ENCODE data around the gene ZFP91. TPM values are rescaled to one million over a fixed set of nuclear protein-coding genes. Genes with fewer than 3 reads are reported as not detected.

ZFP91 gene
- total RNA-seq, 3 donors from 2014 or later (not counting 1 experiment from before 2014, with no cell fraction given): 54.8 to 61.8 (median 57.8) TPM

DNA sequence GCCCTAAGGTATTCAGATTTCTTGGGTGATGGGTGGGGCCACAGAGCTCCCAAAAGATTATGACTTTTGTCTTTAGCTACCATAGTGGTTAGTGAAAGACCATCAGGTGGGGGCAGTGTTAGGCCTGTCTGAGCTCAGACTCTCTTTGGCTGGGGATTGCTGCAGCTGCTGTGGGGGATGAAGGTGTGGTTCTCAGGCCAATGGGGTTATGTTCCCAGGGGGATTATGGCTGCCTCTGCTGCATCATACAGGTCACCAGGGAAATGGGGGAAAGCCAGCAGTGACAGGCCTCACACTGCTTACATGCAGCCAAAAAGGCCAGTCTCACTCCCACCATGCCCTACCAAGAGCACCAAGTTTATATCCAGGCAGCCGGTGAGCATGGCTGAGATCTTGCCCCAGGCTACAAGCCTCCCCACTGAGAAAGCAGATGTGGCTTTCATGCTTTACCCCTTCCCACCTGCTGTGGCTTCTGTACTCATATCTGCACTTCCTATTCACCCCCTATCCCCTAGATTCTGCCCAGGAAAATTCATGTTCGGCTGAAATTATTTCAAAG is 68.4 kb downstream of the ZFP91 start:
- no peaks in the 10 kb centered on the region for H3K4me1 Mint-ChIP-seq
- H3K27me3 ChIP-seq (ENCODE audit: control insufficient read depth, insufficient read depth, low read length): no peaks in the 10 kb centered on the region
- H3K36me3 Mint-ChIP-seq: no peaks in the 10 kb centered on the region
- no peak overlapping the region for H3K4me3 Mint-ChIP-seq
- WGBS (ENCODE audit: insufficient coverage): 58% methylated on average over 2 of the region's 2 CpGs
- H3K4me3 ChIP-seq (ENCODE audit: low read length): no peak overlapping the region
- no peaks in the 10 kb centered on the region for H3K36me3 ChIP-seq (ENCODE audit: control insufficient read depth, insufficient read depth, low read length)
- H3K9me3 Mint-ChIP-seq: no peaks in the 10 kb centered on the region
- TF ChIP-seq, protein P1, sequence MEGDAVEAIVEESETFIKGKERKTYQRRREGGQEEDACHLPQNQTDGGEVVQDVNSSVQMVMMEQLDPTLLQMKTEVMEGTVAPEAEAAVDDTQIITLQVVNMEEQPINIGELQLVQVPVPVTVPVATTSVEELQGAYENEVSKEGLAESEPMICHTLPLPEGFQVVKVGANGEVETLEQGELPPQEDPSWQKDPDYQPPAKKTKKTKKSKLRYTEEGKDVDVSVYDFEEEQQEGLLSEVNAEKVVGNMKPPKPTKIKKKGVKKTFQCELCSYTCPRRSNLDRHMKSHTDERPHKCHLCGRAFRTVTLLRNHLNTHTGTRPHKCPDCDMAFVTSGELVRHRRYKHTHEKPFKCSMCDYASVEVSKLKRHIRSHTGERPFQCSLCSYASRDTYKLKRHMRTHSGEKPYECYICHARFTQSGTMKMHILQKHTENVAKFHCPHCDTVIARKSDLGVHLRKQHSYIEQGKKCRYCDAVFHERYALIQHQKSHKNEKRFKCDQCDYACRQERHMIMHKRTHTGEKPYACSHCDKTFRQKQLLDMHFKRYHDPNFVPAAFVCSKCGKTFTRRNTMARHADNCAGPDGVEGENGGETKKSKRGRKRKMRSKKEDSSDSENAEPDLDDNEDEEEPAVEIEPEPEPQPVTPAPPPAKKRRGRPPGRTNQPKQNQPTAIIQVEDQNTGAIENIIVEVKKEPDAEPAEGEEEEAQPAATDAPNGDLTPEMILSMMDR (IDR thresholded peaks at IDR 0.05): no peak
- peaks cover 8% of the 10 kb centered on the region for H3K9me3 ChIP-seq (ENCODE audit: control insufficient read depth, insufficient read depth, low read length)
- H3K27ac ChIP-seq (ENCODE audit: low read length): no peak overlapping the region
- H3K4me1 ChIP-seq (ENCODE audit: control insufficient read depth, insufficient read depth, low read length): no peaks in the 10 kb centered on the region
- H3K27me3 Mint-ChIP-seq (ENCODE audit: low read depth in 2 of 2): peaks cover 0 to 6% of the 10 kb centered on the region in 2 donors
- DNase-seq: no peak
- H3K27ac Mint-ChIP-seq: no peak overlapping the region
- intact Hi-C loops (cut with micrococcal nuclease): no loop called here
- no peak for ATAC-seq

DNA sequence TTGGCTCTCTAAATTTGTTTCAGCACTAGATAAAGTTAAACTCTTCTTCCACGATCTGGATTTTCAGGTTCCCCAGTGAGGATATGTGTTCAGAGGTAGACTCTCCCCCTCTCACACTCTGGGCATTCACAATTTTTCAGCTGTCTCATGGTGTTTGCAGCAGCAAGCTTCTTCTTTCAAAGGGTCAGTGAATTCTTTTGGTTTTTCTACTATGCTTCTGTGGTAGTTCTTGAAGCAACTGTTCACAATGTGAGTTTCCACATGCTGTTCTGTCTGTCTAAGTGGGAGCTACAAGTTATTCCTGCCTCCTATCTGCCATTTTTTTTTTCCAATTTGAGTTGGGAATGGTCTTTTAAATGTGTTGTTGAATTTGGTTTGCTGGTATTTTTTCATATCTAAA is 69.0 kb downstream of the ZFP91 start:
- ATAC-seq: no peak
- WGBS (ENCODE audit: insufficient coverage): 67% methylated on average over 1 of the region's 1 CpG
- peaks cover 0 to 12% of the 10 kb centered on the region in 2 donors for H3K27me3 Mint-ChIP-seq (ENCODE audit: low read depth in 2 of 2)
- no peak overlapping the region for H3K27ac Mint-ChIP-seq
- Histone ChIP-seq H3K27me3 (ENCODE audit: control insufficient read depth, insufficient read depth, low read length) (no peaks in the 10 kb centered on the region), H3K27ac (ENCODE audit: low read length) (no peak overlapping the region), H3K4me3 (ENCODE audit: low read length) (no peak overlapping the region), H3K9me3 (ENCODE audit: control insufficient read depth, insufficient read depth, low read length) (peaks cover 8% of the 10 kb centered on the region), H3K4me1 (ENCODE audit: control insufficient read depth, insufficient read depth, low read length) (no peaks in the 10 kb centered on the region), H3K36me3 (ENCODE audit: control insufficient read depth, insufficient read depth, low read length) (no peaks in the 10 kb centered on the region)
- no peaks in the 10 kb centered on the region for H3K4me1 Mint-ChIP-seq
- TF ChIP-seq, protein P1 (IDR thresholded peaks at IDR 0.05): no peak
- intact Hi-C loops (cut with micrococcal nuclease): no loop called here
- DNase-seq: no peak
- no peaks in the 10 kb centered on the region for H3K9me3 Mint-ChIP-seq
- no peaks in the 10 kb centered on the region for H3K36me3 Mint-ChIP-seq
- H3K4me3 Mint-ChIP-seq: no peak overlapping the region

DNA sequence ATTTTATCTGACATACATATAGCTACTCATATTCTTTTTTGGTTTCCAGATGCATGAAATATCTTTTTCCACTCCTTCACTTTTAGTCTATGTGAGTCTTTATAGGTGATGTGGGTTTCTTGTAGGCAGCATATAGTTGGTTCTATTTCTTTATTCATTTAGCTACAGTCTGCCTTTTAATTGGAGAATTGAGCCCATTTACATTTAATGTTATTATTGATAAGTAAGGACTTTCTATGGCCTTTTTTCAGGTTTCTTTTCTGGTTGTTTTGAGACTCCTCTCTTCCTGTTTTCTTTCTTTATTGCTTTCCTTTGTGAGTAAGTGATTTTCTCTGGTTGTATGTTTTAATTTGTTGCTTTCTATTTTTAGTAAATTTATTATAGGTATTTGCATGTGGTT is 70.8 kb downstream of the ZFP91 start:
- H3K27ac Mint-ChIP-seq: no peak overlapping the region
- no peak overlapping the region for H3K4me3 ChIP-seq (ENCODE audit: low read length)
- no peaks in the 10 kb centered on the region for H3K36me3 Mint-ChIP-seq
- intact Hi-C loops (cut with micrococcal nuclease): no loop called here
- TF ChIP-seq, protein P1 (IDR thresholded peaks at IDR 0.05): no peak
- no peaks in the 10 kb centered on the region for H3K4me1 ChIP-seq (ENCODE audit: control insufficient read depth, insufficient read depth, low read length)
- no peaks in the 10 kb centered on the region for H3K36me3 ChIP-seq (ENCODE audit: control insufficient read depth, insufficient read depth, low read length)
- H3K9me3 Mint-ChIP-seq: no peaks in the 10 kb centered on the region
- ATAC-seq (no peak), DNase-seq (no peak)
- H3K4me3 Mint-ChIP-seq: no peak overlapping the region
- peaks cover 0 to 7% of the 10 kb centered on the region in 2 donors for H3K27me3 Mint-ChIP-seq (ENCODE audit: low read depth in 2 of 2)
- H3K4me1 Mint-ChIP-seq: peaks cover 0 to 5% of the 10 kb centered on the region in 2 donors
- H3K27ac ChIP-seq (ENCODE audit: low read length): no peak overlapping the region
- peaks cover 8% of the 10 kb centered on the region for H3K9me3 ChIP-seq (ENCODE audit: control insufficient read depth, insufficient read depth, low read length)
- no peaks in the 10 kb centered on the region for H3K27me3 ChIP-seq (ENCODE audit: control insufficient read depth, insufficient read depth, low read length)

DNA sequence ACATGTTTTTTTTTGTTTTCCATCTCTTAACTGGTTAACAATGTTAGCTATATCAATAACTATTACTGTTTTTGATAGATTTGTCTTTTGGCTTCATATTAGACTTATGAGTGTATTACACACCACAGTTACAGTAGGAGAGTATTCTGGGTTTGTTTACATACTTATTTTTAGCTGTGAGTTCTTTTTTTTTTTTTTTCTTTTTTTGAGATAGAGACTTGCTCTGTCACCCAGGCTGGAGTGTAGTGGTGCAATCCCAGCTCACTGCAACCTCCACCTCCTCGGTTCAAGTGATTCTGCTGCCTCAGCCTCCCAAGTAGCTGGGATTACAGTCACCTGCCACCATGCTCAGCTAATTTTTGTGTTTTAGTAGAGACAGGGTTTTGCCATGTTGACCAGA is 71.6 kb downstream of the ZFP91 start:
- DNase-seq (no peak), ATAC-seq (no peak)
- Histone ChIP-seq H3K27me3 (ENCODE audit: control insufficient read depth, insufficient read depth, low read length) (no peaks in the 10 kb centered on the region), H3K4me1 (ENCODE audit: control insufficient read depth, insufficient read depth, low read length) (no peaks in the 10 kb centered on the region), H3K27ac (ENCODE audit: low read length) (no peak overlapping the region), H3K9me3 (ENCODE audit: control insufficient read depth, insufficient read depth, low read length) (peaks cover 5% of the 10 kb centered on the region), H3K4me3 (ENCODE audit: low read length) (no peak overlapping the region), H3K36me3 (ENCODE audit: control insufficient read depth, insufficient read depth, low read length) (no peaks in the 10 kb centered on the region)
- Mint-ChIP-seq H3K4me3 (no peak overlapping the region), H3K36me3 (no peaks in the 10 kb centered on the region), H3K9me3 (no peaks in the 10 kb centered on the region), H3K27me3 (ENCODE audit: low read depth in 2 of 2) (peaks cover 0 to 6% of the 10 kb centered on the region in 2 donors), H3K27ac (no peak overlapping the region), H3K4me1 (peaks cover 0 to 5% of the 10 kb centered on the region in 2 donors)
- intact Hi-C loops (cut with micrococcal nuclease): no loop called here
- TF ChIP-seq, protein P1 (IDR thresholded peaks at IDR 0.05): no peak
- whole genome bisulfite sequencing (ENCODE audit: insufficient coverage): no CpG with 5 or more reads among the region's 1 CpG
